ENCODE results near the gene TRABD2A.

The TRABD2A gene

DNA sequence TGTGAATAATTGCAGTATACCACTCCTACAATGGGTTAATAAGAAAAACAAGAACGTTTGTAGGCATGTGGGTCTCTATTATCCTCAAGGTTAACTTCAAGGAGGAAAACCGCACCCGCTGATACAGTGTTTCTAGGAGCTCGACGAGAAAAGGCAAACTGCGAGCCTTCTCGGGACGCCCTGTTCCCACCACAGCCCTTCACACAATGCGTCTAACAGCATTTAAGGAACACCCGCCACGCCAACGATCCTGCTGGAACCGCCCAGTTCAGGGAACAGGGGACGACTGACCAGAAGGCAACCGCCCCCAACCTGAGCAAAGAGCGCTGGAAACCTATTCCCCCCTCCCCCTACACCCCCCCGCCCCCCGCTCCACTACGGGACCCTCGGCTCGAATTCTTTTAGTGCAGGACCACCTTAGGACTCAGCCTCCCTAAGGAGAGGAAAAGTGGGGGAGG, 23.9 kb upstream of the TRABD2A start:
- DNase-seq (ENCODE audit: low spot score) = peak; percentile 42

DNA sequence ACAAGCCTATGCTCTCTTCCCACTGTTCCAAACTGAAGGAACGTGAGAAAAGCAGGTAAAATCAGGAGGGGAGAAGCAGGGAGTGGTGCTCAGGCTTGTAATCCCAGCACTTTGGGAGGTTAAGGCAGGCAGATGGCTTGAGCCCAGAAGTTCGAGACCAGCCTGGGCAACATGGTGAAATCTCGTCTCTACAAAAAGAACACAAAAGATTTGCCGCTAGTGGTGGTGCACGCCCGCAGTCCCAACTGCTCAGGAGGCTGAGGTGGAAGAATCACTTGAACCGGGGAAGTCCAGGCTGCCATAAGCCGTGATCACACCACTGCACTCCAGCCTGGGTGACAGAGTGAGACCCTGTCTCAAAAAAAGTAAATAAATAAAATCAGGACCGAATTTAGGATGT, 23.3 kb upstream of the TRABD2A start:
- DNase-seq (ENCODE audit: low spot score) = no peak

DNA sequence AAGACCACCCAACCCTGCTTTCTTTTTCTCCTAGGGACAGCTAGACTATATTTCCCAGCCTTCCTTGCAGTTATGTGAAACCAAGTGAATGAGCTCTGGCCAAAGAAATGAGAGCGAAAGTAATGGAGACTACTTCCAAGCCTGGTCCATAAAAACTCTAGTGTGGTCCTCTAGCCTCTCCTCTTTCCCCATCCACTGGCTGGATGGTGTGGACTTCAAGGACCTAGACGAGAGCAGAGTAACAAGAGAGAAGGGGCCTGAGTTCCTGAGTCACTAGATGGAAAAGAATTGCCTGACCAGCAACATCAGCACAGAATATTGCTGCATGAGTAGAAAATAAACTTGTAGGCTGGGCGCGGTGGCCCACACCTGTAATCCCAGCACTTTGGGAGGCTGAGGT, 21.6 kb upstream of the TRABD2A start:
- no peak for DNase-seq (ENCODE audit: low spot score)

DNA sequence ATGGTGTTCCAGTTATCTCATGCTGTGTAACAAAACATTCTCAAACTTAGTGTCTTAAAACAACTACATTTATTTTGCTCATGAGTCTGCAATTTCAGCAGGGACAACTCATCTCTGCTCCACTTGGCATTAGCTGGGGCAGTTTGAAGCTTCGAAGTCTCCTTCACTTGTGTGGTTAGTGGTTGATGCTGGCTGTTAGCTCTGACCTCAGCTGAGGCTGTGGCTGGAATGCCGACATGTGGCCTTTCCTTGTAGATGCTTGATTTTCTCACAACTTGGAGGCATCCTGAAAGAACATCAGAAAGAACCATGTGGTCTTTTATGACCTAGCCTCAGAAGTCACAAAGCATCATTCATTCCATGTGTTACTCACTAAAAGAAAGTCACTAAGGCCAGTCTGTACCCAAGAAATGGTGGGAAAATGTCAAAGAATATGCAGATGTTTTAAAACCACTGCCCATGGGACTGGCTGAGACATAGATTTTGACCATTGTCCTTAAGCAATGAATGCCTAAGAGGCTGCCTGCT, 20.8 kb upstream of the TRABD2A start:
- no peak for DNase-seq (ENCODE audit: low spot score)

DNA sequence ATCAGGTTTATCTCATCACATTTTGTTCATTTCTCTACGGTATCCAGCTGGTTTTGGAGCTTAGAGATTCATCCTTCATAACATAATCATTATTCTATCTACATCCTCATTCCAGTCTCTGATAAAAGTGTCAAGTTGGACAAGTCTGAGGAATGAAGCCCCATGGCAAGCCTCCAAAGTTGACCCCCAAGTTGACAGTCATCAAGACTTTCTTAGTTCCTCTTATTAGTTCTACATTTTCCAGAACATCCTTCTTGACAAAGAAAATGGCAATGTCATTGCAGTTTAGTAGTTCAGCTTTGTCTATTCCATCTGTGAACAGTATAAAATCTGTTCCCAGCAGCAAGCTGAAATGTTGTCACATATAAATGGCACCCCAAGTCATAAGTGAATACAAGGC, 20.1 kb upstream of the TRABD2A start:
- DNase-seq (ENCODE audit: low spot score) = no peak

DNA sequence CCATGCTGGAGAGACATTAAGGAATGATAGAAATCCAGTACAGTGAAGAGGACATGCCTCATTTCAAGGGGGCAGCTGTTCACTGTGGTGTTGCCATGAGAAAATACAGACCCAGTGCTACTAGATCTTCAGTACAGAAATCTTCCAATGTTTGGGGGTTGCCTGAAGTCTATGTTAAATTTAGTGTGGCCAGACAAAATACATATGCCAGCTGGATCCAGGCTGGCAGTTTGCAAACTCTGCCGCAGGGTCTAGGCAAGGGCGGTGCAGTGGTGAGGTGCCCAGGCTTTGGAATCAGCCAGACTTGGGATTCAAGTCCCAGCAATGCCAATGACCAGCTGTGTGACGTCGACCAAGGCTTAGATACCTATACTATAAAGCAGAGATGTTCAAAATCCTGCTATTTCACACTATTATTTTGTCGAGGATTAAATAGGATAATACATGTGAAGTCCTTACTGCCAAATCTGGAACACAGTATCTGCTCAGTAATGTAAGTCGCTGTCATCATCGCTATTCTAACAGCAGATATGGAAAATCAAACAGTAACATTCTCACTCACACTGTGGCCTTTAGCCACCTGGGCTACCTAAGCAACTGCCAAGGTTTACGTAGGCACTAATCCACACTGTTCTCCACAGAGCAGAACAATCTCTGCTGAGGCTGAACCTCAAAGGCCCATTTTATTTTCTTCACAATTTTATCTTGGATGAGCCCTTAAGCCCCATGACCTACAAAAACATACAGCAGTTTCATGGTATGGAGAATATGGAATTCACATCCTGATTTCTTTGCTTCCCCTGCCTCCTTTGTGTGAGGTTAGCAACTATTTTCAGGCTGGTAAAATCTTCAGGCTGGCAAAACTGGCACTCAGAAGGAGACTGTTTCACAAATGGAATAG, 18.7 kb upstream of the TRABD2A start:
- DNase-seq (ENCODE audit: low spot score) = no peak

DNA sequence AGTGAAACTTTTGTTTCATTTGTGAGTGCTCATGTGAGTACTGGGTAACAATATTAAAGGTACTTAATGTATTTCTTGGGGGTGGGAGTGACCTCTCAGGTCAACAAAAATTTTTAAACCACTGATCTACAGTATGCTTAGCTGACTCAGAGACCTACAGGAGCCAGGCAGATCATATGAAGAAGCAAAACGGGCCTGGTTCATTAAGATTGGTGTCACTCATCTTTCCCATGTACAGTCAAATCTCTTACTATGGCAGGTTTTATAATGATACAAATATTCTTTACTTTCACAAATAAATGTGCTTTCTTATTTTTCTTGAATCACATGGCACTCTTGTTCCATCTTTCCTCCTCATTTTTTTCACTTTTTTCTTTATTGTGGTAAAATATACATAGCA, 16.9 kb upstream of the TRABD2A start:
- no peak for DNase-seq (ENCODE audit: low spot score)

DNA sequence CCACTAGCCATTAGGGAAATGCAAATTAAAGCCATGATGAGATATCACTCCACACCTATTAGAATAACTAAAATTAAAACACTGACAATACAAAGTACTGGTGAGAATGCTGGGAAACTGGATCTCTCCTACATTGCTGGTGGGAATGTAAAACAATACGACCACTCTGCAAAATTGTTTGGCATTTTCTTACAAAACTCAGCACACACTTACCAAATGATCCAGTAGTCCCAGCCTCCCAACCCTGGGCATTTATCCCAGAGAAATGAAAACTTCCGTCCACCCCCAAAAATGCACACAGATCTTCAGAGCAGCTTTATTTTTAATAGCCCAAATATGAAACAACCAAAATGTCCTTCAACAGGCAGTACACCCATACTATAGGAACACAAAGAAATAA, 15.7 kb upstream of the TRABD2A start:
- DNase-seq (ENCODE audit: low spot score) = no peak

DNA sequence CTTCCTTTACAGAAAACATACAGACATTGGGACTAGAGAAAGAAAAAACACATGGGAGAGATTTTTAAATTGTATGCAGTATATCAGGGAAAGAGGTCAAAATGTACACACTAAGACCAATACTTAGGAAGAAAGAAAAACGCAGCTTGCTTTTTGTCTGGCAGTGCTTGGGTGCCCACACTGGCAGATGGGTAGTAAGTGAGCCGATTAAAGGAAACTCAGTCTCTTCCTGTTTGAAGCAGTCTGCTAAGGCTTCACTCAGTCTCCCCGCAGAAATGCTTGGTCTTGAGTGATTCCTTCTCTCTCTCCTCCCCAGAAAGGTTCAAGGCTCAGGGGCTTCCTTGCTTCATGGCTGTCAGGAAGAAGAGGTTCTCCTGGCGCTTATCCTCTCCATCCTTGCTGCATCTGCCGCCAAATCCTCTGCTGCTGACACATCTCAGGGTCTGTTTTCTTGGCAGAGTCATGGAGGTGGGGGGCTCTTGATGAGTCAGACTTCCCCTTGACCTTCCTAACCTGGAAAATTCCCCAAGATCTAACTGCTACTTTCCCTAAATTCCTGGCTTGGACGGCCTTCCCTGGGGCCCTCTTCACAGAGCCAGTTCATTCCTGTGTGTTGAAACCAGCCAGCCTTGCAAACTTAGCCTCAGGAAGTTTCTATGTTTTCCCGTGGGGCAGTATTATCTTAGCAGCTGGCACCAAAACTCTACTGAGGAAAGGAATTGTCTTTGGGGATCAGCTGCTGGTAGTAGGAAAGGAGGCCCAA, 14.1 kb upstream of the TRABD2A start:
- no peak for DNase-seq (ENCODE audit: low spot score)

DNA sequence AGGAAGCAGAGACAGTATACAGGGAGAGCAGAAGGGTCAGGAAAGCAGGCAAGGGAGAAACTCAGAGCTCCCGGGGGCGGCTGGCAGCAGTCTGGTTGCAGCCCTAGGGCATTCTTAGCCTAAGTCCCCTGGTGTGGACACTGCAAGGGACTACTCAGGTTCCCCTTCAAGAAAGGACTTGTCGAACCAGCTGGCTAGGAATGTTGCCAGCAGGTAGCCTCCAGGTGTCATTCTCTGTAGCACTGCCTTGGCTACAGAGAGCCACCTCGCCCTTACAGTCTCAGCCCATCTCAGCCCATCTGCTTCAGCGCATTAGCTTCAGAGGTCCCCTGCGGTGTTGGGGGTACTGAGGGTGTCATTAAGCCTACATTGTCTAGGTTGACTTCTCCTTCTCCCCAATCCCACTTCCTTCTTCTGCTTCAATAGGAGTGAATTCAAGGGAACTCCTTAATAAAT, 13.3 kb upstream of the TRABD2A start:
- no peak for DNase-seq (ENCODE audit: low spot score)

DNA sequence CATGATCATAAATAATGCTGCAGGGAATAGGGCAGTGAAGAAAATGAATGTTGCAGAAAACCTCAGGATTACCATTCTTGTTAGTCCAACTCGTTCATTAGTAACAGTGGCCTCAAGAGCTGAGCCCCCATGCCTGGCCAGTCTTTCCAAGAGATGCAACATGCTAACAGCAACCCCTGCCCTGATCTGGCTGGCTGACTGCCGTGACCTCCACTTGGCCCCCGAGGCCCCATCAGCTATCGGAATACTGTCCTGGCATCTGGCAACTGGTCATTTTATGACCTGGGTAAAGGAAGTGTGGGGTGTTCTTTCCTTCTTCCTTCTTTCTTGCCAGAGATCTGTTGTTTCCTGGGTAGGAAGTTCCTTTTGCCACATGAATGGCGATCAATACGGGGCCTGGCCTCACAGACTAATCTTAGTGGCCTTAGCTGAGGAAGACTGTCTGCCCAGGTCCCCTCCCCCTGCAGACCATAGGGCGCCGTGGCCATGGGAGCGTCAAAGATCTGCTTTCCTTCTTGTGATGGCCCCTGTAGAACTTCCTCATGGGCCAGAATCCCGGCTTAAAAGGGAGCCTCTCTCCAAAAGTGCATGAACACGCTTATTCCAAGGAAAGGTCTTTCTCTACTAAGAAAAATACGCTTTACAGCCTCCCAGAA, 10.6 kb upstream of the TRABD2A start:
- DNase-seq (ENCODE audit: low spot score) = no peak

DNA sequence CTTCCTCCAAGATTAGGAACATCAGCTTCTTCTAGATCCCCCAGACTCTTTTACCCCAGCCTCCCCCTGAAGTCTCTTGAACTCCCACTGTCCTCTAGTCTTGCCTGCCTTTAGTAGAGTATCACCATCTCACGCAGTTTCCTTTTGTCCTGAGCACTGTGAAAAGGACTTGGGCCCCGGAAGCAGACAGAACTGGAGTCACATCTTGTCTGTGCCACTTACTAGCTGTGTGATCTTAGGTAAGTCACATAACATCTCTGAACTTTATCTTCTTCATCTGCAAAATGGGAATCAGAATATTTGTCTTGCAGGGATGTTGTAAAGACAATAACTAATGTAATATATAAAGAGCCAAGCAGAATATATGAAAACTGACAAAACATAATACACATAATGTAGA, 8.4 kb upstream of the TRABD2A start:
- no peak for DNase-seq (ENCODE audit: low spot score)

DNA sequence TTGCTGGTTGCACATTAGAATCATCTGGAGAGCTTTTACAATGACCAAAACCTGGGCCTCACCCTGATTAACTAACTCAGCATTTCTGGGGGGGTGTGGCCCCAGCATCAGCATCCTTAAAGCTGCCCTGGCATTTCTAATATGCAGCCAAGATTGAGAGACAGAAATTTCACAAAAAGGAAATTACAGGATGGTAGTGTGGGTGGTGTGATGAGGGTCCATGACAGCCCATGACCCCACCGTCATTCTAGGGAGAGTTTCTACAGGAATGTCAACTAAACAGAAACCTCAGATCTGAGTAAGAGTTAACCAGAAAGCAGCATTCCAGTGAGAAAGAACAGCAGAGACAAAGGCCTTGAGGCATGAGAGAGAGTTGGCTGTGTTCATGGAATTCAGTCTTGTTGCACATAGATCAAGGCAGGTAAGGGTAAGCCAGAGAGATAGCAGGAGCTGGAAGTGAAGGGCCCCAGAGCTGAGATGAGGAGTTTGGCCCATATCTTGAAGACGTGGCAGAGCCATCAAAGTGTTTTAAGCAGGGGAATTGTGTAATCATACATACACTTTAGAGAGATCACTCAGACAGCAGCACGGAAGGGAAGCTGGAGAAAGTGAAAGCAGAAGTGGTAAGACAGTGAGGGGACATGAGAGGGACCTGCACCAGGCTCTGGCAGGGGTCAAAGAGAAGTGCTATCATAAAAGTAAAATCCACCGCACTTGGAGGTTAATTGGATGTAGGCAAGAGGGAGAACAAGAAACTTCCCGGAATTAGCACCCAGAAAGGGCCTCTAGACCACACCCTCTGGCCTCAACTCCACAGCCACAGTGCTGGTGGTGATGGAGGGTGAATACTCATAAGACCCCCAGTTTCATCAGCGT, 7.8 kb upstream of the TRABD2A start:
- no peak for DNase-seq (ENCODE audit: low spot score)

DNA sequence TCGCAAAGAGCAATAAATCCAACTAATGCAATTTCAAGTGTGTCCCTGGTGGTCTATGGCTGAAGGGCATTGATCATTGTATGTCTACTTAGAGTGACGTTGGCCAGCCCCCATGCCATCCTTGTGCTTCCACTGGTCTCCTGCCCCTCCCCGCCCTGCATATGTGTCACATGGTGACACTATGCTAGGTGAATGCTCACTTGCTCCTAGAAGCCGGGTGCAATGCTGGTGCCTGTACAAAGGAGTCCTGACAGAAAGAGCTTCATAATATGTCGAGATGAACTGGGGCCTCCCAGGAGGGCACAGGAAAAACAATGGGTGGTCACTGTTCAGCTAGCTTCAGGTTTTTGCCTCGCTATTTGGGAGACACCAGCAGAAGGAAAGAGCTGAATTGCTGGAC, 5.9 kb upstream of the TRABD2A start:
- no peak for DNase-seq (ENCODE audit: low spot score)

DNA sequence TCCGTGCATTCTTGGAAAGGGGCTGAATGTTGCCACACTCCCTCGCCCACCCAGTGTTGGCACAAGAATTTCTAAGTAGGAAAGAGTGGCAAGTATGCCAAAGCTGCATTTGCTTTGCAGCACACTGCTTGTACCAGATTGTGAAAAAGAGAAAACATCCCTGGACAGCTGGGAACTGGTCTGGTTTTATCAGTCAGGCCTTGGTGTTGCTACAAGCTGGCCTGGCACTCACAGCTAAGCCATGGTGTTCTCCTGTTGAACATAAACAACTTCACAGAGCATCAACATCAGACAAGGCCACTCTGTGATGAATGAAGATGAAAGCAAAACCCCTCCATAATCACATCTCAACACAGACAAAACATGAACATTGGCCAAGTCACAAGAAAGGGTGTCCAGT, 4.2 kb upstream of the TRABD2A start:
- no peak for DNase-seq (ENCODE audit: low spot score)

DNA sequence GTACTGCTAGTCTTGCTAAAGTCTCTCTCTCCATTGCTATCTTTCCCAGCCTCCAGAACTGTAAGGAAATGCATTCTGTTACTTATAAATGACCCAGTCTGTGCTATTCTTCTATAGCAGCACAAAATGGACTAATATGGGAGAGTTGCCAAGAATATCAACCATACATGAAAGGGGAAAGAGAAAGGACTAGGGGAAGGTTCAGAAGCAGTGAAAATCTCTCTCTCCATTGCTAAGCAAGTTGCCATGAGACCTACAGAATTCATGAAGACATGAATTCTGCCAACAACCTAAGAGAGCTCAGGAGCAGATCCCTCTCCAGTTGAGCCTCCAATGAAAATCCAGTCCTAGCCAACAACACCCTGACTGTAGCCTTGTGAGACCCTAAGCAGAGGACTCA, 3.6 kb upstream of the TRABD2A start:
- DNase-seq (ENCODE audit: low spot score) = no peak

DNA sequence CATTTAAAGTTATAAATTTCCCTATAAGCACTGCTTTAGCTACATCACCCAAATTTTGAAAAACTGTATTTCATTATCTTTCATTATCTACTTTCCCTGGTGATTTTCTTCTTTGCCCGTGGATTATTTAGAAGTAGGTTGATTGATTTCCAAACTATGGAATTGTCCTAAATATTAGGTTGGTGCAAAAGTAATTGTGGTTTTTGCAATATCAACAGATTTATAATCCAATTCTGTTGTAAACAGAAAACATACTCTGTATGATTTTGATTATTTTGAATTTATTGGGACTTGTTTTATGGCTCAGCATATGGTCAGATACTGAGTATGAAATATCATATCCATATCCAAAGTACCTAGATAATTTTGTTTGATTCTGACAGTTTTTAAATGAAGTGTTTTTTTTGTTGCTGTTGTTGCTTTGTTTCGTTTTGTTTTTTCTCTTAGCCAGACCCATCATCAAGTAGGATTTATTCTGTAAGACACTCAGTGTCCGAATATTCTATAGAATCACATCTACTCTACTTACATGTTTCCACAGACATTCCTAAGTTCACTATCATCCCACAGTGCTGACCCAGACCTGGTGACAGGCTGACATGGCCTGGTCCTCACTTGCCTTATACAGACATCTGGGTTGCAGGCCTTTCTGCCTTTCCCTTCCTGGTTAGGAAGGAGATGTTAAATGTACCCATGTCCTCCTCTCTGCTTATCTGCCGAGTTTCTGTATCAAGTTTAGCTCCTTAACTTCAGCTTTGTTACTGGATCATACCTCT, 2.1 kb upstream of the TRABD2A start:
- no peak for DNase-seq (ENCODE audit: low spot score)

DNA sequence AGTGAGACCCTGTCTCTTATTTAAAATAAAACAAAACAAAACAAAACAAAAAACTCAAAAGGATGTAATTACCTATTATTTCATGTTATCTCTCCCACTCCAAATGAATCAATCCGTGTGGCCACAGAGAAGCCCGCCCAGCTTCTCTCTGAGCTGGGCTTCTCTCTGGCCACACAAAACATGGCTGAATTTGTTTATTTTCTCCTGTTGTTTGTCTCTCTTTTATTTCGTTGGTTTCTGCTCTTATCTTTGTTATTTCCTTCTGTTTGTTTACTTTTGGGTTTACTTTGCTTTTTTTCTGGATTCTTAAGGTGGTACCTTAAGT, 1.5 kb upstream of the TRABD2A start:
- no peak for DNase-seq (ENCODE audit: low spot score)

DNA sequence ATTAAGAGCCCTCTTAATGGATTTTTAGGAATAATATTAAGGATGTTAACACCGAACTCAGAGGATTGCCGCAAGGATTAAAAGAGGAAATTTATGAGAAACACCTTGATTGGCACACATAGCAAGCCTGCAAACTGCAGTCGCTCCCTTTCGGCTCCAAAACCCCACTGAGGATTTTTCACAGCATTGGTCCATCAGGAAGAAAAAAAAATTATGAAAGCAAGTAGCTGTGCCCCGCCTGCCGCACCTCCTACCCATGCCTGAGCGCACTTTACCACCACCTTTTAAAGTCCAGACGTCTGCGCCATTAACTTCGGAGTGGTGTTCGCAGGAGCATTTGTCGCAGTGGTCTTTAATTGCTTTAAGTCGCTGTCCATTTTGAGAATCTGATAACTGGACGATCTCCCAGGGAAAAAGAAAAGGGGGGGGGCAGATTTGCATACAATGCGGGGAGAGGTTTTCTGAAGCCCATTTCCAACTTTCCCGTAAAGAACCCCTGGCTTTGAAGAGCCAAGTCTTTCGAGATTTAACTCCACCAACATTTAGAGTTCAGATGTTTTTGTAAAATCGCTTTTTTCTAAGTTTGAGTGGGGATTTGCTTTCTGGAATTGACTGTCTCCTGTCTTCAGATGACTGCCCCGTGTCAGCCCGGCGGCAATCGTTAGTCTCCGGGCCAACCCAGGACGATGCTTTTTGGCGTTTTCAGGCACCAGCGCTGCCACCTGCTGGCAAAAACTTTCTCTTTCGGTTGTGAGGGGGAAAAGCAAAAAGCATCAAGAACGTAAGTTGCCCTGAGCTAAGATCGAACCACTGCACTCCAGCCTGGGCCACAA, 913 bp upstream of the TRABD2A start:
- DNase-seq (ENCODE audit: low spot score) = peak; percentile 78

DNA sequence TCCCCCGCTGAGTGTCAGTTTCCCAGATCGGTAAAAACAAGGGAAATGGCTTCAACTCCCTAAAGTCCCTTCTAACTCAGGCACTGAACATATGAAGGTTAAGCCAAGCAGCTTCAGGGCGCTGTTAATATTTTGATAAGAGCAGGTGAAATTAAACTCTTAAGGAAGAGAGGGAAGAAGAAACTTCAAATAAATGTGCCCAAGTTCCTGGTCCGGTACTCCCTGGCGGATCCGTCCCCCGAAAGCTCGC, 564 bp downstream of the TRABD2A start:
- DNase-seq (ENCODE audit: low spot score) = no peak
